B cell (primary cell): ENCODE results near the gene ICAM5.

Experiments
- CTCF ChIP-seq: fragments of 200-600 bp; IDR thresholded peaks from one replicate; pipeline ENCODE4 v1.8.0; 2022; ENCODE audit warnings: antibody characterized with exemption, mild to moderate bottlenecking
- EZH2 ChIP-seq: IDR thresholded peaks from 2 replicates; pipeline ENCODE4 v1.6.1; 2012; ENCODE audit warnings: borderline replicate concordance, low read depth, mild to moderate bottlenecking, moderate library complexity, low read length; ENCODE audit not compliant: insufficient read depth, poor library complexity, severe bottlenecking

GRCh38 chr19:10317857-10318462 lies 28.2 kb downstream of the ICAM5 start:
- no peak for TF ChIP-seq CTCF
- TF ChIP-seq EZH2, result no peak
